GM19438 (cell line): ENCODE measurements around the gene BPNT1.

ENCODE experiments used
- ATAC-seq: cut with Tn5 transposase; IDR thresholded peaks from one replicate; pipeline ENCODE4 v1.9.1; 2021; ENCODE audit warnings: low read depth; ENCODE audit not compliant: unreplicated experiment

BPNT1 gene

GRCh38 chr1:220013497-220013896 lies 76.1 kb downstream of the BPNT1 start:
- ATAC-seq = peak; percentile 62

- no peak for ATAC-seq
Measured at GRCh38 chr1:220012259-220012658, 77.3 kb downstream of the BPNT1 start.

- no peak for ATAC-seq
Measured at GRCh38 chr1:220011620-220012019, 78.0 kb downstream of the BPNT1 start.
